B cell (primary cell): Measurements from ENCODE around the gene EGLN1. TPM values are rescaled to one million over a fixed set of nuclear protein-coding genes. Genes with fewer than 3 reads are reported as not detected.

Experiments
- ATAC-seq: fragments of 200-7000 bp; cut with Tn5 transposase; one replicate; pipeline ENCODE4 v1.10.0; 2021; ENCODE audit warnings: low read depth, mild to moderate bottlenecking, moderate number of reproducible peaks, moderate library complexity
- CTCF ChIA-PET: fragments of 350-600 bp; sonication (Branson Sonifier 250); formaldehyde crosslinking; loops from one replicate; lab custom pipeline; 2021; ENCODE audit warnings: antibody characterized with exemption, inconsistent platforms; lab: Charles Lee
- POLR2A ChIA-PET: fragments of 350-600 bp; sonication (Branson Sonifier 250); formaldehyde crosslinking; loops from one replicate; lab custom pipeline; 2021; ENCODE audit warnings: antibody characterized with exemption; lab: Charles Lee
- DNase-seq: peaks from one replicate; pipeline ENCODE4 v3.0.0; 2013
- H2AFZ ChIP-seq: 2 replicates; pipeline ENCODE4 v1.6.1; 2012; ENCODE audit warnings: mild to moderate bottlenecking, low read depth, low read length; ENCODE audit not compliant: insufficient read depth, poor library complexity, severe bottlenecking
- H3K27ac ChIP-seq, 2 donors: 1 replicate in 1 of 2; 2 replicates in 1 of 2; pipeline ENCODE4 v1.5.1; 2012 to 2013; ENCODE audit warnings: low read length in 2 of 2, mild to moderate bottlenecking in 2 of 2, moderate library complexity in 1 of 2
- H3K27me3 ChIP-seq, 4 experiments: fragments of 200-600 bp in 1 of 4; sonication (generic) in 1 of 4; replicated peaks in 1 of 4; 1 replicate in 2 of 4; 2 replicates in 2 of 4; pipeline versions ENCODE4 v1.6.1 to v1.7.0; 2013 to 2016; ENCODE audit warnings: low read length in 3 of 4, mild to moderate bottlenecking in 2 of 4, mixed read lengths in 1 of 4, moderate library complexity in 1 of 4; ENCODE audit not compliant: insufficient read depth in 4 of 4, control insufficient read depth in 3 of 4; ENCODE audit errors: control extremely low read depth in 1 of 4
- H3K36me3 ChIP-seq, 2 experiments: replicated peaks in 1 of 2; 1 replicate in 1 of 2; 2 replicates in 1 of 2; pipeline versions ENCODE4 v1.6.1 to v1.7.1; 2013; ENCODE audit warnings: low read length in 1 of 2; ENCODE audit not compliant: insufficient read depth in 2 of 2, control insufficient read depth in 1 of 2; ENCODE audit errors: control extremely low read depth in 1 of 2, extremely low read depth in 1 of 2
- H3K4me1 ChIP-seq, 2 donors: fragments of 200-600 bp in 1 of 2; sonication (generic) in 1 of 2; 1 replicate in 1 of 2; 2 replicates in 1 of 2; pipeline versions ENCODE4 v1.5.1 to v1.6.1; 2013 to 2017; ENCODE audit warnings: low read length in 2 of 2; ENCODE audit not compliant: control insufficient read depth in 2 of 2, insufficient read depth in 2 of 2
- H3K4me2 ChIP-seq: replicated peaks from 2 replicates; pipeline ENCODE3; 2012; ENCODE audit warnings: mild to moderate bottlenecking, low read depth, low read length; ENCODE audit not compliant: poor library complexity, severe bottlenecking
- H3K4me3 ChIP-seq, 5 experiments: fragments of 200-600 bp in 1 of 5; sonication (generic) in 1 of 5; 1 replicate in 3 of 5; 2 replicates in 2 of 5; pipeline versions ENCODE4 v1.5.1 to v1.7.0; 2011 to 2016; ENCODE audit warnings: low read length in 4 of 5, mild to moderate bottlenecking in 4 of 5, low read depth in 2 of 5, control low read depth in 1 of 5, moderate library complexity in 1 of 5; ENCODE audit not compliant: insufficient read depth in 1 of 5; ENCODE audit errors: control extremely low read depth in 1 of 5, extremely low read depth in 1 of 5
- H3K79me2 ChIP-seq: fragments of 200-600 bp; sonication (generic); one replicate; pipeline ENCODE4 v1.6.0; 2016; ENCODE audit warnings: low read length; ENCODE audit not compliant: control insufficient read depth, insufficient read depth
- H3K9ac ChIP-seq: fragments of 200-600 bp; sonication (generic); 2 replicates; pipeline ENCODE4 v1.6.1; 2017; ENCODE audit warnings: mild to moderate bottlenecking, low read length, moderate library complexity
- H3K9me3 ChIP-seq, 3 donors: one replicate each; pipeline versions ENCODE4 v1.6.1 to v1.7.1; 2013; ENCODE audit warnings: low read length in 2 of 3; ENCODE audit not compliant: control insufficient read depth in 2 of 3, insufficient read depth in 1 of 3; ENCODE audit errors: control extremely low read depth in 1 of 3
- H4K20me1 ChIP-seq: 2 replicates; pipeline ENCODE4 v1.6.0; 2012; ENCODE audit warnings: mild to moderate bottlenecking, low read length; ENCODE audit not compliant: insufficient read depth, control insufficient read depth, poor library complexity, severe bottlenecking
- H3K27ac Mint-ChIP-seq: one replicate; pipeline ENCODE4 v1.8.0; 2021; ENCODE audit warnings: mixed read lengths
- H3K27me3 Mint-ChIP-seq: one replicate; pipeline ENCODE4 v1.8.0; 2021; ENCODE audit warnings: mixed read lengths
- H3K4me1 Mint-ChIP-seq: one replicate; pipeline ENCODE4 v1.8.0; 2021; ENCODE audit warnings: mixed read lengths
- H3K4me3 Mint-ChIP-seq: one replicate; pipeline ENCODE4 v1.8.0; 2021; ENCODE audit warnings: mixed read lengths
- H3K9me3 Mint-ChIP-seq: one replicate; pipeline ENCODE4 v1.8.0; 2022; ENCODE audit warnings: mixed read lengths; ENCODE audit not compliant: insufficient read depth
- EZH2 ChIP-seq: IDR thresholded peaks from 2 replicates; pipeline ENCODE4 v1.6.1; 2012; ENCODE audit warnings: borderline replicate concordance, low read depth, mild to moderate bottlenecking, moderate library complexity, low read length; ENCODE audit not compliant: insufficient read depth, poor library complexity, severe bottlenecking
- WGBS: methylation state at CpG from one replicate; pipeline ENCODE4 v1.1.5; 2013; ENCODE audit warnings: missing lambda C conversion rate; ENCODE audit not compliant: insufficient coverage; 5-methylcytosine and 5-hydroxymethylcytosine counted together
- intact Hi-C: fragments of 100-400 bp; cut with micrococcal nuclease; formaldehyde crosslinking; loops from one replicate; pipeline ENCODE4 v1.10.0; 2022
- polyA plus RNA-seq: library from polyadenylated mRNA; depleted of rRNA; stranded (reverse); fragments of >200 nt; gene quantifications from 2 replicates; pipeline ENCODE4 v1.2.3, GENCODE V29; 2012
- total RNA-seq, 2 donors: library from RNA; stranded (reverse); fragments of 120-200 nt in 1 of 2; gene quantifications; 1 replicate in 1 of 2; 2 replicates in 1 of 2; pipeline versions ENCODE4 v1.2.3 to v1.2.4, GENCODE V29; 2013 to 2022
- TF ChIP-seq, protein P1 (sequence below): fragments of 200-600 bp; IDR thresholded peaks from one replicate; pipeline ENCODE4 v1.8.0; 2022; ENCODE audit warnings: antibody characterized with exemption, mild to moderate bottlenecking

The EGLN1 gene
- total and polyA plus RNA-seq, 2 donors (not counting 1 experiment from before 2014, with no cell fraction given): 7.5 to 18.5 TPM

GRCh38 chr1:231327617-231328016 lies 94.5 kb downstream of the EGLN1 start:
- no peaks in the 10 kb centered on the region for H3K4me1 ChIP-seq
- H3K4me1 Mint-ChIP-seq: peaks cover 19% of the 10 kb centered on the region
- no peaks in the 10 kb centered on the region for H3K9me3 ChIP-seq
- H4K20me1 ChIP-seq: peaks cover 13% of the 10 kb centered on the region
- no peak overlapping the region for H3K27ac Mint-ChIP-seq
- no peak overlapping the region for H2AFZ ChIP-seq
- peaks cover 2 to 6% of the 10 kb centered on the region in 2 experiments for H3K36me3 ChIP-seq
- WGBS: no CpG with 5 or more reads among the region's 5 CpGs
- H3K79me2 ChIP-seq: peaks cover 10% of the 10 kb centered on the region
- no peak for TF ChIP-seq EZH2
- TF ChIP-seq, protein P1, sequence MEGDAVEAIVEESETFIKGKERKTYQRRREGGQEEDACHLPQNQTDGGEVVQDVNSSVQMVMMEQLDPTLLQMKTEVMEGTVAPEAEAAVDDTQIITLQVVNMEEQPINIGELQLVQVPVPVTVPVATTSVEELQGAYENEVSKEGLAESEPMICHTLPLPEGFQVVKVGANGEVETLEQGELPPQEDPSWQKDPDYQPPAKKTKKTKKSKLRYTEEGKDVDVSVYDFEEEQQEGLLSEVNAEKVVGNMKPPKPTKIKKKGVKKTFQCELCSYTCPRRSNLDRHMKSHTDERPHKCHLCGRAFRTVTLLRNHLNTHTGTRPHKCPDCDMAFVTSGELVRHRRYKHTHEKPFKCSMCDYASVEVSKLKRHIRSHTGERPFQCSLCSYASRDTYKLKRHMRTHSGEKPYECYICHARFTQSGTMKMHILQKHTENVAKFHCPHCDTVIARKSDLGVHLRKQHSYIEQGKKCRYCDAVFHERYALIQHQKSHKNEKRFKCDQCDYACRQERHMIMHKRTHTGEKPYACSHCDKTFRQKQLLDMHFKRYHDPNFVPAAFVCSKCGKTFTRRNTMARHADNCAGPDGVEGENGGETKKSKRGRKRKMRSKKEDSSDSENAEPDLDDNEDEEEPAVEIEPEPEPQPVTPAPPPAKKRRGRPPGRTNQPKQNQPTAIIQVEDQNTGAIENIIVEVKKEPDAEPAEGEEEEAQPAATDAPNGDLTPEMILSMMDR: no peak
- no peaks in the 10 kb centered on the region for H3K9me3 Mint-ChIP-seq
- ChIA-PET POLR2A (no interaction called here), CTCF (no interaction called here)
- ATAC-seq: no peak
- no peaks in the 10 kb centered on the region for H3K27me3 Mint-ChIP-seq
- no peak overlapping the region for H3K27ac ChIP-seq
- H3K4me3 ChIP-seq: no peak overlapping the region
- H3K4me3 Mint-ChIP-seq: no peak overlapping the region
- no peak overlapping the region for H3K4me2 ChIP-seq
- H3K9ac ChIP-seq: no peak overlapping the region
- no peak for DNase-seq
- intact Hi-C loops: no loop called here
- no peaks in the 10 kb centered on the region for H3K27me3 ChIP-seq

GRCh38 chr1:231326248-231326647 lies 95.8 kb downstream of the EGLN1 start:
- Histone ChIP-seq H2AFZ (no peak overlapping the region), H3K27me3 (no peaks in the 10 kb centered on the region), H3K27ac (no peak overlapping the region), H3K79me2 (peaks cover 5% of the 10 kb centered on the region), H3K9me3 (no peaks in the 10 kb centered on the region), H3K9ac (no peak overlapping the region), H3K4me1 (no peaks in the 10 kb centered on the region), H3K4me3 (no peak overlapping the region), H3K36me3 (peaks cover 0 to under 1% of the 10 kb centered on the region in 2 experiments), H3K4me2 (no peak overlapping the region), H4K20me1 (peaks cover 10% of the 10 kb centered on the region)
- Mint-ChIP-seq H3K4me3 (no peak overlapping the region), H3K9me3 (no peaks in the 10 kb centered on the region), H3K27me3 (no peaks in the 10 kb centered on the region), H3K27ac (no peak overlapping the region), H3K4me1 (peaks cover 11% of the 10 kb centered on the region)
- DNase-seq: no peak
- TF ChIP-seq EZH2: no peak
- TF ChIP-seq, protein P1: no peak
- POLR2A ChIA-PET: no interaction called here
- CTCF ChIA-PET: interaction anchor here (0.6 kb wide), 1 partner anchor 119 kb away, joined by 3 read pairs; no protein-coding TSS in a partner anchor
- ATAC-seq: no peak
- WGBS: 100% methylated on average over 1 of the region's 1 CpG
- intact Hi-C loops: no loop called here
